ENCODE measurements around the gene EFNA1.
"Not testable (repeated sequence)": the region's sequence is repeated elsewhere in the genome, so short reads cannot be mapped to it uniquely, and the experiment has no call there.

The EFNA1 gene

DNA sequence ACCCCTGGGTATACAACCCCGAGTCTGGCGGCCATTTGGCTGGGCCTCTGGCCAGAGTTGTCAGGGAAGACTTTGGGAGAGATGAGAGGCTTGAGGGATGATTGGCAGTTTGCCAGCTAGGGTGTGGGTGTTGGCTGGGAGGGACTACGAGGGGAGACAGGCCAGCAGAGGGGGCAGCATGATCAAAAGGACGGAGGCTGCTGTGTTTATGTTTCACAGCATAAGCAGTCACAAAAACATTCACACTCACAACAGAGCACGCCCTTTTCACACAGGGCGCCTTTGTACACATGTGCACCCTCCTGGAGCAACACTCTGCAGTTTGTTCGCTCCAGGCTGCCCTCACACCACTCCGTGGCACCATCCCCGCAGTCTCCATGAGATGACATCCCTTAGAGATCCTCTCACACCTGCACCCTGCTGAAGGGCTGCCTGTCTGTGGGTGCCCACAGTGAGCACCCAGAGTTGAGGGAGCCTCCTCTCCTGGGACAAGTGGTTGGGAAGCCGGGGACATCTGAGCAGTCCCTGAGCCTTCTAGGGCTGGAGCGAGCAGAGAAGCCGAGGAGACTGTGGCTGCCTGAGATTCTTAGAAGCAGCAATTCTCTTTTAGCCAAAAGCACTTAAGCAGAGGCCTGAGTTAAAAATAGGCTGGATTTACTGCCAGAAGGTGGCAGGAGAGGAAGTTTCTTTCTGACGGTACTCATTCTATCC lies 33.6 kb upstream of the EFNA1 start:
- DNase-seq, result peak; percentile 77

GRCh38 chr1:155094622-155094948 lies 33.1 kb upstream of the EFNA1 start:
- DNase-seq, result no peak

DNA sequence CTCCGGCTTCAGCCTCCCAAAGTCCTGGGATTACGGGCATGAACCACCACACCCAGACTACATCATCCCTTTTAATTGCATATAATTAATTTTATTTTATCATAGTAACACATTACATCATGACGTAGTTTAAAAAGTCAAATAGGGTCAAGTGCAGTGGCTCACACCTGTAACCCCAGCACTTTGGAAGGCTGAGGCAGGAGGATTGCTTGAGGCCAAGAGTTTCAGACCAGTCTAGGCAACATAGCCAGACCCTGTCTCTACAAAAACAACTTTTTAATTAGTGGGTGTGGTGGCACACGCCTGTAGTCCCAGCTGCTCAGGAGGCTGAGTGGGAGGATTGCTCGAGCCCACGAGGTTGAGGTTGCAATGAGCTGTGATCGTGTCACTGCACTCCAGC lies 28.3 kb upstream of the EFNA1 start:
- DNase-seq, result no peak

DNA sequence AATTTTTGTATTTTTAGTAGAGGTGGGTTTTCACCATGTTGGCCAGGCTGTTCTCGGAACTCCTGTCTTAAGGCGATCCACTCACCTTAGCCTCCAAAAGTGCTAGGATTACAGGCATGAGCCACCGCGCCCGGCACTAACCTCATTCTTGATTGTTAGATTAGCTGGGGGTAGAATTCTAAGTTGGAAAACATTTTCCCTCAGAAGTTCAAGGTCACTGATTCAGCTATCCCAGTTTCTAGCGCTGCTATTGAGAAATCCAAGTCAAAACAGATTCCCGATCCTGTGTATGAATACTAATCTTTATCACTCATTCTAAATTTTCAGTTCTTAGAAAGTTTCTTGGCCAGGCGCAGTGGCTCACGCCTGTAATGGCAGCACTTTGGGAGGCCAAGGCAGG lies 24.4 kb upstream of the EFNA1 start:
- no peak for DNase-seq

- DNase-seq, result no peak
Measured at GRCh38 chr1:155104605-155105534, 22.8 kb upstream of the EFNA1 start.

GRCh38 chr1:155105604-155106011 lies 22.1 kb upstream of the EFNA1 start:
- no peak for DNase-seq

DNA sequence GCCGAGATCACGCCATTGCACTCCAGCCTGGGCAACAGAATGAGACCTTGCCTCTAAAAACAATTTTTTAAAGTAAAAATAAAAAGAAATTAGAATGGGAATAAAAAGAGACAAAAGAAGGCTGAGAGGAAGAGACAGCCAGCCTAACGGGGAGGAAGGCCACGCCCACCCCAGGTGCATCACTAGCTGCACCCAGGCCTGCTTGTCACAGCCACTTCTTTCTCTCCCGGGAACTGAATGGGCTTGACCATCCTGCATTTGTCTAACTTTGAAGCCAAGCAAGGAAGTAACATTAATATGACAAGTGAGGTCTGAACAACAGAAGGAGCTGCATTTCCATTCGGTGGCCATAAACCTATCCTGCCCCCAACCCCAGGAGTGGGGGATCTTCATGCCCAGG lies 20.8 kb upstream of the EFNA1 start:
- no peak for DNase-seq

DNA sequence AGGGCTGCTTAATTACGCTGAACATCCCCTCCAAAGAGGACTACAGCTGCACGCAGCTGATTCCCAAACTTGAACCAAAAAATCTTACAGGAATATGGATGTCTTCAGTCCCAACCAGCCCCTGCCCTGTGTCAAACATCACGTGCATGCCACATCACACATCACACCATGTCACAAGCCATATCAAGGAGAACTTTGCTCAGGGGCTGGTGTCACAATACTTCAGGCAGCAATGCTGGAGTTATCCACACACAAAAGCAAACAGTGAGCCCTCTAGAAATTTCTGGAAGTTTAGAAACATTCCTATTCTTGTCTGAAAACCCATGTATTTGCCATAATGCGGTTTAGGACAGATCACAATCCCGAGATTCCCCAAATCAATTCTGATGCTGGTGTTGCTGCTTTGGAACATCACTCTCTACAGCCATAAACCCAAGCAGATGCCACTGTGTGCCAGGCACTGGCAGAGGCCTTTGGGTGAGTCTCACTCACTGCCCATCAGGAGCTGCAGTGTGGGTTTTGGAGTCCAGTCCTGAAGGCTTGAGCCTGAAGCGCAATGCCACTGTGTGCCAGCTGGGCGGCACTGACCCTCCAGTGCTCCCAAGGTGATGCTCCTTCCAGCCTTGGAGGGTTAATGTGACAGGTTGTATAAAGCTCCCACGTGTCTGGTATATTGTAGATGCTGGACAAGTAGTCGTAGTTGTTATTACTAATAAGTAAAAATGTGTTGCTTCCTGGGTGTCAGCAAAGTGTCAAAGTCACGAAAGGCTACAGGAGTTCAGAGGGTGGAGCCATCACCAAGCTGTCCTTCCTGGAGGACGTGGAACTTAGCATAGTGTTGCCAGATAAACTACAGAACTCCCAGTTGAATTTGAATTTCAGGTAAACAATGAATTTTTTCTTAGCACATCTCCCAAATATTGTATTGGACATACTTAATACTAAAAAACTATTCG lies 20.1 kb upstream of the EFNA1 start:
- no peak for DNase-seq

DNA sequence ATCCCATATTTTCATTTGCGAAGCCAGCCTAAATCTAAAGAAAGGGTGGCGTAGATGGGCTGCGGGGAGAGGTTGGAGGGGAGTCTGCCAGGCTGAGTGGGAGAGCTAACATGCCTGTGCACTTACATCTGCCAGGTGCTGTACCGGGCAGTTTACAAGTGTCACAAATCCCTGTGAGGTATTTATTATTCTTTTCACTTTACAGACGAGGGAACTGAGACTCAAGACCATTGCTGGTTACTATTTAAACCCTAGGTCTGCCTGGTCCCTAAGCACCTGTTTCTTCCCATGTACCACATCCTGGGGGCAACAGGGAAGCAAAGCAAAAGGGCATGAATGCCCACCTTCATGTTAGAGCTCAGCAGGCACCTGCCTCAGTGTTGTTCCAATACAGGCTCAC lies 19.4 kb upstream of the EFNA1 start:
- no peak for DNase-seq

DNA sequence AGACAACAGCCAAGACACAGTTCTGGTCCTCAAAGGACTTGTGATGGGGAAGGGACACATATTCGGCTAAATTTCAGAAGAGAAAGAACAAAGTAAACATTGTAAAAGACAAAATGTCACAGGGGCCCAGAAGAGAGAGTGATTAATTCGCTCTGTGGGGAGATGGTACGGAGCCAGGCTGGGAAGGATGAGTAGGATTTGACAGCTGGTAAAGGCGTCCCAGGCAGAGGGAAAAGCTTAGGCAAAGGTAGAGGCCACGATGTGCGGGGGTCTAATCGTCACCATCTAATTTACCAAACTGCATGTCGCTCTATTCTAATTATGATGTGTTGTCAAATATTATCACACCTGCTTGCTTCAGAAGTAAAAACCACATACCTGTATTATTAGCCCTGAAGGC lies 17.3 kb upstream of the EFNA1 start:
- DNase-seq, result no peak

DNA sequence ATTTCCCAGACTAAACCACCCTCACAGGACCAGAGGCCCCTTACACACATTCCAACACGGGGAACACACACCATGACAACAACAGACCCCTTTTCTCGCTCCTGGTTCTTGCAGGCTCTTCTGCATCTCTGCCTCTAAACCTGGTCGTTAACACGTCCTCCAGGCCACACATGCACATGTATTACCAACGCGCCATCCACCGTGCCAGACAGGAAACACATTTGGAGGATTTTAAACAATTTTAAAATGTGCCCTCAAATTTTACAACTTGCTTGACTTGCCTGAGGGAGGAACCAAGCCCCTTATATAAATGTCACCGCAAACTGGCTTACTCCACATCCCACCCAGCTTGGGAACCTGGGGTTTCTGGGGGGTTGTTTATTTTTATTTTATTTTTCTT lies 16.9 kb upstream of the EFNA1 start:
- no peak for DNase-seq

- peak; percentile 78 for DNase-seq
Measured at GRCh38 chr1:155113450-155113980, 14.2 kb upstream of the EFNA1 start.

DNA sequence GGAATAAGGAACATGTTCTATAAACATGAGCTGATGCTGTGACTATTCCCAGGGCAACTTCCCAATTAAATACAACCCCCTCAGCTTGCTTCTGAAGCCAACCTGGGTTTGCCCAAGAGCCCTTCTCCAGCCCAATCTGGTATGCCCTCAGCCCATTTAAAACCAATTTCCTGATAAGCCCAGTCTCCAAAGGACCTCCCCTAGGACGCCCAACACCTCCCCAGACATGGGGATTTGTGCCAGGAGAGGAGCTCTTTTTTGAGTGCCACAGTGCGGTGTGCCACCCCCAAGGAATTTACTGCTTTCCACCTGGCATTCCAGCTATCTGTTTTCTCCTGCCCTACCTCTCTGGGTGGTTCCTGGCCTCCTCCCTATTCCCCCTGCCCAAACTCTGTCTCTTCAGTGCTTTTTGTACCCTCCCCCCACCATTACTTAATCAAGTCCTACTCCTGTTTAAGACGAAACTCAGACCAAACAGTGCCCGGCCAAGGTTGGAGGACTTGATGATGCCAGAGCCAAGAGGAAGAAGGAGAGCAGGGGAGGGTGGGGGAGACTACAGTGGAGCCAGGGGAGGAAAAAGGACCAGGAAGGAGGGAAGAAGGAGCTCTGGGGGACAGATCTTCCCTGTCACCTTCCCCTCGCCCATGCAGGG lies 11.4 kb upstream of the EFNA1 start:
- no peak for DNase-seq

DNA sequence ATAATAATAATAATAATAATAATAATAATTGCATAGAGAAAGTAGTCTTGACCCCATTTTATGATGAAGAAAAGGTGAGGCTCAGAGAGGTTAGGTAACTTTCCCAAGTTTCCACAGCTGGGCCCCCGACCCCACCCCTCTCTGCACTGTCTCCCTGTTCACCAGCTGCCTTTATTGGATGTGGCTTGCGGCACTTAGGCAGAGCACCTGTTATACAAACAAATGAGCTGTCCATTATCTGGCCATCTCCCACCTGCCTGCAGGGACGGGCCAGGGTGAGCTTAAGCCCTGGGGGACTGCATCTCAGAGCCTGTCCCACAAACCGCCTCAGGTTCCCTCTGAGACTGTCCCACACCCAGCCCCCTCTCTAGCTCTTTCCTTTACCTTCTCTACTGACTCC lies 10.1 kb upstream of the EFNA1 start:
- peak; percentile 24 for DNase-seq

GRCh38 chr1:155118090-155118489 lies 9.6 kb upstream of the EFNA1 start:
- DNase-seq, result not testable (repeated sequence)

DNA sequence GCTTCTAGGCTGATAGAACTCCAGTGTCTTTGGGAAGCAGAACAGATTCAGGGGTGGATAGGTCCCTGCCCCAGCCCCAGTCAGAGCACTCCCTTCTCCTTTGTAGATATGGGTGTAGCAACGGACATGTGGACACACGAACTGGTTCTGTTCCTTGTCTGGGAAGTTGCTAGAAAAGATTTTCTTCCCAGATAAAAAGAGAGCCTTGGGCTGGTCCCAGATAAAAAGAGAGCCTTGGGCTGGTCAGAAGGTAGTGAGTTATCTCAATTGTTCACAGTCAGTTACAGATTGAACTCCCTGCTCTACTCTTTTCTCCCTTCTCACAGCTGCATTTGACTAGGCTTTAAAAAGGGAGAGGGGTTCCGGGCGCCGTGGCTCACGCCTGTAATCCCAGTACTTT lies 7.4 kb upstream of the EFNA1 start:
- no peak for DNase-seq

- DNase-seq, result no peak
Measured at GRCh38 chr1:155121249-155121648, 6.4 kb upstream of the EFNA1 start.

DNA sequence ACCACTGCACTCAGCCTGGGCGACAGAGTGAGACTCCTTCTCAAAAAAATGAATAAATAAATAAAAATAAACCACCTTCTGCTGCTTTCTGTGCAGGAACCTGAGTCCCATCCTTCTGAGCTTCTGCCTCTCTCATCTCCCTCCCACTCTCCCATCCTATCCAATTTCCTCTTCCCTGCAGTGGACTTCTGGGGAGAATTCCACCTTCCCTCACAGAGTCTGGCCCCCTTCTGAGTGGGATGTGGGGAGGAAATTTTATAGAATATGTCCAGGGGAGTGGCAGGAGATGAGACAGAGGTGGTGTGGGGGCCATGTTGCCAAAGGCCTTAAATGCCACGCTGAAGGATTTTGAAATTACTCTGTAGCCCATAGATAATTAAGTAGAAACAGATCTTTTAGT lies 5.4 kb upstream of the EFNA1 start:
- DNase-seq, result no peak

GRCh38 chr1:155123801-155124200 lies 3.9 kb upstream of the EFNA1 start:
- DNase-seq, result no peak

GRCh38 chr1:155124503-155125463 lies 2.9 kb upstream of the EFNA1 start:
- no peak for DNase-seq

DNA sequence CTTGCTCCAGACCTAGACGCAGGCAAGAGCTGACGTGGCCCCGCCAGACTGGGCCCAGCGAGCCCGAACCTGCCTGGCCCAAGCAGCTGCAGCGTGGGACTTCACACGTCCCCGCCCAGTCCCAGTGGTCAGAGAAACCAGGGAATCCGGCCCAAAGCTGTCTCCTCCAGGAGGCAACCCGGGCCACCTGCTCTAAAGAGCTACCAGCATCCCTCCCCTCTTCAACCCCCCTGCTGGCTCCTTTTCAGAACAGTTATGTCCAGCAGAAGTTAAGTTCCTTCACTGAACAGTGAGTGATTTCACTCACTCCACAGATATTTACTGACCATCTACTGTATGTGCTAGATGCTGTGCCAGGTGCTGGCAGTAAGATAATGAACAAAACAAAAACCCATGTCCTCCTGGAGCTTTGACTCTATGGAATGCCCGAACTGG lies 2.1 kb upstream of the EFNA1 start:
- DNase-seq, result no peak

Data from NCI-H2171 treated with DMSO at 0.1 percent for 48 hours (cell line).